Fibroblast of the conjunctiva (primary cell): Measurements from ENCODE around the gene AREL1.

Source experiments
- DNase-seq: peaks from one replicate; pipeline ENCODE4 v3.0.0-alpha.2; 2010; ENCODE audit warnings: low read depth

AREL1 gene

DNA sequence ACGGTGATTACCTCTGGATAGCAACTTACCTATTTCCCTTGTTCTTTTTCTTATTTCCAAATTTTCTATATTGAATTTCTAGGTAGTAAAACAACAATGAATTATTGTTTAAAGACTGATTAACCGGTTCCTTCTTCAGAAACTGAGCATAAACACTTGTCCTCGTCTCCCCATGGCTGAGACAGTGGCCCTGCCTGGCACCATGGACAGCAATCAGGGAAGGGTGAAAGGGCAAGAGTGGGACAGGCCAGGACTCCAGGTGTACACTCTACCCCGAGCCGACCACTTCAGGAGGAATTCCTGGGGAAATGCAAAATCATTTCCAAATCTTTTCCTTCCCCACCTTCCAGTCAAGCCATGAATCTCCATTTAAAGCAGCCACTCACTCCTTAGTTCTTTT lies 52.0 kb downstream of the AREL1 start:
- DNase-seq: no peak

DNA sequence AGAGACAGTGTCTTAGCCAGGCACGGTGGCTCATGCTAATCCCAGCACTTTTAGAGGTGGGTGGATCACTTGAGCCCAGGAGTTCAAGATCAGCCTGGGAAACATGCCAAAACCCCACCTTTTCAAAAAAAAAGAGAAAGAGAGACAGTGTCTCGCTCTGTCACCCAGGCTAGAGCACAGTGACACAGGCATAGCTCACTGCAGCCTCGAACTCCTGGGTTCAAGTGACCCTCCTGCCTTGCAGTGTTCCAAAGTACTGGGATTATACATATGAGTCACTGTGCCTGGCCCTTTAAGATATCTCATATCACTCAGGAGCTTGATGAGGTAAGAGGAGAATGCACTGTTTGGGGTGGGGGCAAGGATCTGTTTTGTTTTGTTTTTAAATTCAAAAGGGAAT lies 52.7 kb downstream of the AREL1 start:
- DNase-seq: no peak

- DNase-seq: no peak
These were observed 54.2 kb downstream of the AREL1 start for GRCh38 chr14:74658535-74659131.

DNA sequence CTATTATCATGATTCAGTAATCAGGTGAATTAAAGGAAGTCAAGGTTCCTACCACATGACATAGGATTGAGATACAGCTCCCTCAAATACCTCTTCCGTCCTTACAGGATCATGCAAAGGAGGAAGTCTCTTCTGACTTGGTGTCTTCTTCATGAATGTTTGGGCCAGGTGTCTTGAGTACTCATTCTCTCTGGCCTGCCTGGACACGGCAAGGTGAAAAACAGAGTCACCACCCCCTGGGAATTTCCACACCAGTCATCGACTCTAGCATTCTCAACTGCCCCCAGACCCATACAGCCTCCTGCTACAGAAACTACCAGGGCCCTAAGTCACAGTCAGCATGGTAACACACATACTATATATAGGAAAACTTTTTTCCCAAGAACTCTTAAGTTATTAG lies 55.9 kb downstream of the AREL1 start:
- DNase-seq: no peak

- DNase-seq: no peak
These were observed 57.1 kb downstream of the AREL1 start for GRCh38 chr14:74655599-74656395.

DNA sequence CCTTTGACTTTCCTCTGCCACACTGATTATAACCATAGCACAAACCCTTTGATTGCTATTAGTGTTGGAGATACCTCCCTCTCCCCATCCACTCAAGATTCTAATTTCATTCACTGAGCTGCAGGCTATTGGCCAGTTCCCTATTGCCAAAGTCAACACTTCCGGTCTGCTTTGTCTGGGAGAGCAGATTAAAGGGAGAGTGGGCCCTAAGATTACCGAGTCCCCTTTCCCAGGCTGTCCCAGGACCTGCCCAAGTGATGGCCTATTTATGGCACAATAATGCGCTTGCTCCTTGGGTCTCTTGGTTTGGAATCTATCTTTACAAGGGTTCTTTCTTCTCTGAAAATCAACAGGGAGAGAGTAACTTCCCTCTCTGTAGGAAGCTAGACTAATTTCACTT lies 57.9 kb downstream of the AREL1 start:
- no peak for DNase-seq

GRCh38 chr14:74653386-74654138 lies 59.3 kb downstream of the AREL1 start:
- DNase-seq: peak; percentile 60

- DNase-seq: no peak
These were observed 60.3 kb downstream of the AREL1 start for GRCh38 chr14:74652541-74652940.

DNA sequence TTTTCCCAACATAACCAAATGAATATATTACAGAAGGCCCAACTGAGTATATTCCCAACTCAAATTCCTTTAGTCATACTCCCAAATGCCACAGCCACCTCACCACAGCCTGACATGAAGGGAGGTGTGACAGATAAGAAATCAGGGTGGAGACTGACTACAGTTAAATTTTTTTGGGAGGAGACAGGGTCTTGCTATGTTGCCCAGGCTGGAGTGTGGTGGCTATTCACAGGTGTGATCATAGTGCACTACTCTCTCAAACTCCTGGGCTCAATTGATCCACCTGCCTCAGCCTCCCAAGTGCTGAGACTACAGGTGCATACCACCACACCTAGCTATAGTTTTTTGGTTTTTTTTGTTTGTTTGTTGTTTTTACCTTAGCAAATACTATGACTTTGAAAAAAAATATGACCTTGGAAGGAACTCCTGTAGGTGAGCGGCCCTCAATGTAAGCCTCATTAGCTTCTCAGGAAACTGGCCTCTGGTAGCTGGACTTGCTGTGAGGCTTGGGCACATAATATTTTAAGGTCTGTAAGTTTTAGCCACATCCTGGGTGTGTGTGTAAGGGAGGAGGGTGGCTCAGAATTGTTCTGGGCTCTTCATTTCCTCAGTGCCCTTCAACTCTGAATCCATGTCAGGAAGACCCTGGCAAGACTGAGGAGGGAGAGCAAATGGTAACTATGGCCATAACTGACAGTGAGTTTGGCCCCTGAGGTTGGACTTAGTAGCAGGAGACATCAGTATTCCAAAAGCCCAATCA lies 61.8 kb downstream of the AREL1 start:
- DNase-seq: no peak

DNA sequence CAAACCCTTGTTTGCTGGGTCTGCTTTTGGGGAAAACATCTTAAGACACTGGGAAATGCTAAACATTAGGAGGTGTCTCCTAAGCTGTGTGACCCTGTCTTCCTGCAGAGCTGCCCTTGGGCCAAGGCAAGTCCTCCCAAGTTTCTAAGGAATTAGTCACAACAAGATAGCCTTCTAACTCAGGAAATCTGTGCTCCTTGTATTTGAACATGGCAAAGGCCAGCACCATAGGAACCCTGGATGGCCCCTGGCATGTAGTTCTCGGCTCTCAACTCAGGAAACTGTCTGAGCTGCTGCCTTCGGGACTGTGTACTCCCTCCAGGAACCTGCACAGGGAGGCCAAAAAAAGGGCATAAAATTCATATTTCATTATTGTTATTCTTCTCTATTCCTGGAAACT lies 63.2 kb downstream of the AREL1 start:
- no peak for DNase-seq

GRCh38 chr14:74649167-74649566 lies 63.7 kb downstream of the AREL1 start:
- no peak for DNase-seq

- no peak for DNase-seq
These were observed 64.3 kb downstream of the AREL1 start for GRCh38 chr14:74648601-74649000.

- DNase-seq: no peak
These were observed 65.0 kb downstream of the AREL1 start for GRCh38 chr14:74647678-74648461.

GRCh38 chr14:74647061-74647677 lies 65.7 kb downstream of the AREL1 start:
- DNase-seq: no peak

GRCh38 chr14:74645756-74646470 lies 67.0 kb downstream of the AREL1 start:
- no peak for DNase-seq

DNA sequence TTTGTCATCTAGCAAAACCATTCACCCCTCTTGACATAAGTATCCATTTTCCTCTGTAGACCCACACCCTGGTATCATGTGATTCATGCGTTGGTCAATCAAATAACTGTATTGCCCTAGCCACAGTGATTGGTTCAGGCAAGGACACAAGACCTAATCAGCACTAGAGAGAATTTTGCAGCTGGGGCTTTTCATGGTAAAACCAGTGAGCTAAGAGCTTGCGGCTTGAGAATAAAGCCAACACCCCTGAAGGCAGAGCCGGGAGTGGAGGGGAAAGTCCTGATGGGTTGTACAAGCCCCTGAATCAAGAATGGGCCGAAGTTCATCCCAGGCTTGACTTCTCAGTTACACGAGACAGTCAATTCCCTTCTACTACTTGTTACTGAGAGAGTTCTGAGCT lies 67.6 kb downstream of the AREL1 start:
- DNase-seq: no peak

GRCh38 chr14:74641601-74642391 lies 71.1 kb downstream of the AREL1 start:
- no peak for DNase-seq

GRCh38 chr14:74638966-74639365 lies 73.9 kb downstream of the AREL1 start:
- no peak for DNase-seq

DNA sequence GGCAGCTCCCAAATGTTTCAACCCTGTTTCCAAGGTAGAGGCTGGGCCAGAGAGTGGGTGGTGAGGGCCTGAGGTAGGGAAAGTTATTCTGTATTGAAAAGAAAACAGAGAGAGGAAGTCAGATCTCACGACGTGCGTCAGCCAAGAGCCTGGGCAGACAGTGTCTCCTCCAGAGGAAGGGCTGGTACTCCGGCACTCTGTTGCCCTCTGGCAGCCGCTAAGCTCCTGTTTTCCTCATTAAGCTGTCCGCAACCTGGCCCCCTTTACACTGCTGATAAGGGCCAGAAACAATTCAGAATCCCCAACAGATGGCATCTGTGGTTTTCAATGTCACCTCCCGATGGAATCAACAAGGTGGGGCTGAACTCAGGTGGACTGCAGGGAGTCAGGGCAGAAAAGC lies 74.8 kb downstream of the AREL1 start:
- DNase-seq: no peak

GRCh38 chr14:74637178-74637550 lies 75.7 kb downstream of the AREL1 start:
- no peak for DNase-seq
